ENCODE data around the gene UHRF2.
"Not testable (repeated sequence)": the region's sequence is repeated elsewhere in the genome, so short reads cannot be mapped to it uniquely, and the experiment has no call there.

The UHRF2 gene, protein sequence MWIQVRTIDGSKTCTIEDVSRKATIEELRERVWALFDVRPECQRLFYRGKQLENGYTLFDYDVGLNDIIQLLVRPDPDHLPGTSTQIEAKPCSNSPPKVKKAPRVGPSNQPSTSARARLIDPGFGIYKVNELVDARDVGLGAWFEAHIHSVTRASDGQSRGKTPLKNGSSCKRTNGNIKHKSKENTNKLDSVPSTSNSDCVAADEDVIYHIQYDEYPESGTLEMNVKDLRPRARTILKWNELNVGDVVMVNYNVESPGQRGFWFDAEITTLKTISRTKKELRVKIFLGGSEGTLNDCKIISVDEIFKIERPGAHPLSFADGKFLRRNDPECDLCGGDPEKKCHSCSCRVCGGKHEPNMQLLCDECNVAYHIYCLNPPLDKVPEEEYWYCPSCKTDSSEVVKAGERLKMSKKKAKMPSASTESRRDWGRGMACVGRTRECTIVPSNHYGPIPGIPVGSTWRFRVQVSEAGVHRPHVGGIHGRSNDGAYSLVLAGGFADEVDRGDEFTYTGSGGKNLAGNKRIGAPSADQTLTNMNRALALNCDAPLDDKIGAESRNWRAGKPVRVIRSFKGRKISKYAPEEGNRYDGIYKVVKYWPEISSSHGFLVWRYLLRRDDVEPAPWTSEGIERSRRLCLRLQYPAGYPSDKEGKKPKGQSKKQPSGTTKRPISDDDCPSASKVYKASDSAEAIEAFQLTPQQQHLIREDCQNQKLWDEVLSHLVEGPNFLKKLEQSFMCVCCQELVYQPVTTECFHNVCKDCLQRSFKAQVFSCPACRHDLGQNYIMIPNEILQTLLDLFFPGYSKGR
- 55.6 to 302 (median 150) reads per million in 3 experiments for total RNA-seq

DNA sequence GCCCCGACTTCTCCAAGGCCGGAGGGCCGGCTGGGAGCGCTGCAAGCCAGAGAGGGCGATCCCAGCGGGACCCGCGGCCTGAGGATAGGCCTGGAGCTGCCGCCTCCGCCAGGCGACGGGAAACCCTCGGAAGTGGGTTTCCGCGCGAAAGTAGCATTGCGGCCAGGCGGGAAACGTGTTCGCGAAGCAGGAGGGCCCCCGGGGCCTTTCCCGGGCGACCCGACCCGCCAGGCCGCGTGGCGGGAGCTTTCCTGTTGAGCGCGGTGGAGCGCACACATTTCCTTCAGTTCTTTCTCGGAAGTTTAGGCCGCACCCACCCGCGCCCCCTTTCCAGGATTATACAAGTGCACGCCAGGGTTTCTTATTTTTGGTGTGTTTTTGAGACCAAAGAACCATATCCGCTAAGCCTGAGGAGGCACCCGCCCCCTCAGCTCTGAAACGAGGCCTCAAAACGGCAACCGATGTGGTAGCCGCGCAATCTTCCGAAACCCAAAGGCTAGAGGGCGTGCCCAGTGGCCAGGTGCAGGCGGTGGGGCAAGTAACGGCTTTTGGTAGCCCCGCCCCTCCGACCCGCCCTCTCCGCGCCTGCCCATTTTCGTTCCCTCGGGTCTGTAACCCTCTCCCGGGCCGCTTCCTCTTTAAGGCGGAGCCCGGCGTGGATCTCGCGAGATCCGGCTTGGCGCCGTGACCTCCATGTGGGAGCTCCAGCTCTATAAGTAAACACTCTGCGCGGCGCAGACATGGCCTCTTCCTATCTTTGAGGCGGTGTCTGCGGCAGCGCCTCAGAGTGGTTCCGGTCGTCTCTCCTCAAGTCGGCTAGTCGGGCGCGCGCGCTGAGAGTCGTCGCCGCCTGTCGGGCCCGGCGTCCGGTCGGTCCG lies at the start of gene UHRF2:
Gene UHRF2, plus strand, starts transcription at position 713 of the 878 bp plus-strand sequence. CDS start 292 bp downstream, outside the sequence.
- DNase-seq, result peak; percentile 98

DNA sequence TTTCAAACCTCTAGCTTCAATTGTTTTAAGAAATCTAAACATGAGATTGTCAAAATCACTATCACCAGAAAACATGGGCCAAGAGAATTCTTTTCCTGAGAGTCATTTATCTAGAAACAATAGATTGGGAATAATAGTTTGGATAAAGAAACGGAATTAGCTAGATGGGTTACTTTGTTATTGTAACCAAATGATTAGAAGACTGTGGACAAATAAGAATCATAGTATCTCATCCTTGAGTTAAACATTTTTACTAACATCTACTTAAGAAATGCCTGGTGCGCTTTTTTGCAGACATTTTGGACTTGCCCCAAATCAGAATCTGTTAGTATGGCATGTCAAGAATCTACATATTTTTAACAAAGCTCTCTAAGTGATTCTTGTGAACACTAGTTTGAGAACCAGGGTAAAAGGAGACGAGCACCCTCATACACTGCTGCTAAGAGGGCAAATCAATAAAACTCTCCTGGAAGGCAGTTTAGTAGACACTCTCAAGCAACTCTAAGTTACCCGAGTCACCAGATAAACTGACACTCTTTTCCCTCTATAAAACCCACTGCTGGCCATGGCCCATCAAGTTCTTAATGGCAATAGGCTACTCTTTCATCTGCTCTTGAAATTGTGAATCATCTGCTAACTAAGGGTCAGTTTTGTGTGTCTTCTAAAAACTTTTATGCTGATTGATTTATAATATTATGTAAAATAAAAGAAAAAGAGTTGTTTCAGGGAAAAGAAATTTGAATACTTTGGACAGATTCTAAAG lies 45.7 kb upstream of the UHRF2 start:
- DNase-seq, result no peak

DNA sequence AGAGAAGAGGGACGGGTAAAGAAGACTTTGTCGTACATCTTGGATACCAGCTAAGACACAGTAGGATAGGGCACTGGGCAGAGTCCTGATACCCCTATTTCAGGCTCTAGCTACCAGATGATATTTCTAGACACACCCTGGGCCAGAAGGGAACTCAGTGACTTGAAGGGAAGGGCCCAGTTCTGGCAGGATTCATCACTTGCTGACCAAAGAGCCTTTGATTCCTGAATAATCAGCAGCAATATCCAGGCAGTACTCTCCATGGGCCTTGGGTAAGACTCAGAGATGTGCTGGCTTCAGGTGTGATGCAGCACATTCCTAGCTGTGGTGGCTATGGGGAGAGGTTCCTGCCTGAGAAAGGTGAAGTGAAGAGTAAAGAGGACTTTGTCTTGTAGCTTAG lies 44.2 kb upstream of the UHRF2 start:
- DNase-seq, result no peak

DNA sequence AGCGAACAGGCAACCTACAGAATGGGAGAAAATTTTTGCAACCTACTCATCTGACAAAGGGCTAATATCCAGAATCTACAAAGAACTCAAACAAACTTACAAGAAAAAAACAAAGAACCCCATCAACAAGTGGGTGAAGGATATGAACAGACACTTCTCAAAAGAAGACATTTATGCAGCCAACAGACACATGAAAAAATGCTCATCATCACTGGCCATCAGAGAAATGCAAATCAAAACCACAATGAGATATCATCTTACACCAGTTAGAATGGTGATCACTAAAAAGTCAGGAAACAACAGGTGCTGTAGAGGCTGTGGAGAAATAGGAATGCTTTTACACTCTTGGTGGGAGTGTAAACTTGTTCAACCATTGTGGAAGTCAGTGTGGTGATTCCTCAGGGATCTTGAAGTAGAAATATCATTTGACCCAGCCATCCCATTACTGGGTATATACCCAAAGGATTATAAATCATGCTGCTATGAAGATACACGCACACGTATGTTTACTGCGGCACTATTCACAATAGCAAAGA lies 31.5 kb upstream of the UHRF2 start:
- not testable (repeated sequence) for DNase-seq

DNA sequence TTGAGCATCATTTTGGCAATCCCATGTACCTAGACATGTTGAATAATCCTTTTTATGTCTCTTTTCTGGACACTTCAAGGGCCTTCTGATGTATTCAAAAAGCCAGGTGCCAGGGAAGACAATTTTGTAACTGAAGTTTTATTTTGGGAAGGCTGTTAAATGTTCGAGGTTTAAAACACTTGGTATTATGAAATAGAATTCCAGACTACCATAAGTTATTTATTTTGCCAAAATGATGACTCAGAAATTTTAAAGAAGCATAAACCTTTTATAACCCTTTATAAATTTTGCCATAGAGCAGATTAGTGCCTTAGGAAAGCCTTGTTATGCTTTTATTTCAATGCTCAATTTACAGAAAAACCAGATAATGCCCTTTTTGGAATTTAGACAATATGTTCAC lies 30.3 kb upstream of the UHRF2 start:
- DNase-seq, result no peak

- DNase-seq, result no peak
These were observed 29.3 kb upstream of the UHRF2 start for GRCh38 chr9:6383551-6384225.

GRCh38 chr9:6384732-6385131 lies 28.3 kb upstream of the UHRF2 start:
- DNase-seq, result no peak

DNA sequence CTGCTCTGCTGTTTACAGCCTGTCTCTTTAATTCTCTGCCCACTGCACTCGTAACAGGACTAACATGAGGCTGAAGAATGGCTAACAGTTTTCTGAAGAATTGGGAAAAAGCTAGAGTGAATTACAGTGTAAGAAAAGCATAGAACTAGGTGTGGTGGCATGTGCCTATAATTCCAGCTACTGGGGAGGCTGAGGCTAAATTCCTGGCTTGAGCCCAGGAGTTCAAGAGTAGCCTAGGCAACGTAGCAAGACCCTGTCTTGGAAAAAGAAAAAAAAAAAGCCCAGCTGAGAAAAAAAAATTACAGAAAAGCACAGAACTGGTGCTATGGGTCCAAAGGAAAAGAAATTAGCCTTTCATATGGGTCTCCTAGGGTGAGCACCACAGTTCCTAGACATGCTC lies 13.9 kb upstream of the UHRF2 start:
- DNase-seq, result no peak

- no peak for DNase-seq
These were observed 7.6 kb upstream of the UHRF2 start for GRCh38 chr9:6405371-6405770.

- no peak for DNase-seq
These were observed 5.2 kb upstream of the UHRF2 start for GRCh38 chr9:6407778-6408177.

DNA sequence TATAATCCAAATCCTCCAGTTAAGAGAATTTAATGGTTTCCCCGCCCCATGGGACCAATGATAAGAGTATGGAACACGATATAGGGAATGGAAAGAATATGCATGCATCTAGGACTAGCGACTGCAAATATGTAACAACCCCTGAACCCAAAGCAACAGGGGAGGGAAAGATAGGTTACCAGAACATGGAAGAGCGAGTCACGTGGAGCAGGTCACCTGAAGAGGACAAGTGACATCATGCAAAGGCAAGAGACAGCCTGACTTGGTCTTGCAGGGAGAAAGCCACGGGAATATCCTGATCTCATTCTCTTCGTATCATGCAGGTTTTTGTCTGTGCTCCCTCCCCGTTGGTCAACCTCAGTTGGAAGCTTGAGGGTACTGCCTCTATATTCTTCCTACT lies 4.7 kb upstream of the UHRF2 start:
- no peak for DNase-seq

GRCh38 chr9:6409811-6410210 lies 3.2 kb upstream of the UHRF2 start:
- DNase-seq, result no peak

GRCh38 chr9:6410633-6411032 lies 2.4 kb upstream of the UHRF2 start:
- DNase-seq, result no peak

- DNase-seq, result peak; percentile 13
These were observed 607 bp downstream of the UHRF2 start for GRCh38 chr9:6413365-6414246.

GRCh38 chr9:6414247-6414641 lies 1.2 kb downstream of the UHRF2 start:
- DNase-seq, result no peak

DNA sequence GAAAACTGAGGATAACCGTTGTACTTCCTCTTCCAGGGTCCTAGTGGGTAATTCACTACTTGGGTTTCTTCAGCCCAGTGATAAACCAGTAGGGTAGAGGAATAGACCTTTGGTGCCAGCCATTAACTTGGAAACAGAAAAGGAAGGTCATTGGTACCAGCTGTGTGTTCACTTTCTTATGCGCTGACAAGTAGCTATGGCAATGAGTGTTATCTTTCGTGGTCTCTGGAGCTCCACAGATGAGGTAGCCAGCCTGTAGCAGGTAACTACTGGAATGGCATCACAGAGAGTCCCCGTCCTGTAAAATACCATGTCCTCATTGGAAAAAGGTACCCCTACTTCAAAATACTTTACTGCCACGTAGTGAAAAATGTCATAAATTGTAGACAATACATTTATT lies 2.3 kb downstream of the UHRF2 start:
- DNase-seq, result no peak

GRCh38 chr9:6417186-6417585 lies 4.2 kb downstream of the UHRF2 start:
- DNase-seq, result no peak

DNA sequence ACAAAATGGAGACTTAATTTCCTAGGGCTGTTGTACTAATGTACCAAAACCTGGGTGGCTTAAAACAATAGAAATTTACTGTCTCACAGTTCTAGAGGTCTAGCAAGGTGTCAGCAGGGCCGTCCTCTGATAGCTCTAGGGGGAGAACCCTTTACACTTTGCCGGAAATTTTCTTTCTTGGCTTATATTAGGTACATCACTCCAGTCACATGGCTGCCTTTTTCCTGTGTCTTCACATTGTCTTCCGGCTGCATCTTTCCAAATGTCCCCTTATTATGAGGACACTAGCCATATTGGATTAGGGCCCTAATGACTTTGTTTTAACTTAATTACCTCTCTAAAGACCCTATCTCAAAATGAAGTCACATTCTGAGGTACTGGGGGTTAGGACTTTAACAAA lies 5.8 kb downstream of the UHRF2 start:
- DNase-seq, result no peak

GRCh38 chr9:6424940-6425339 lies 11.9 kb downstream of the UHRF2 start:
- DNase-seq, result no peak

GRCh38 chr9:6426117-6426516 lies 13.1 kb downstream of the UHRF2 start:
- DNase-seq, result no peak
